ENCODE results near the gene FLVCR2.

The FLVCR2 gene

DNA sequence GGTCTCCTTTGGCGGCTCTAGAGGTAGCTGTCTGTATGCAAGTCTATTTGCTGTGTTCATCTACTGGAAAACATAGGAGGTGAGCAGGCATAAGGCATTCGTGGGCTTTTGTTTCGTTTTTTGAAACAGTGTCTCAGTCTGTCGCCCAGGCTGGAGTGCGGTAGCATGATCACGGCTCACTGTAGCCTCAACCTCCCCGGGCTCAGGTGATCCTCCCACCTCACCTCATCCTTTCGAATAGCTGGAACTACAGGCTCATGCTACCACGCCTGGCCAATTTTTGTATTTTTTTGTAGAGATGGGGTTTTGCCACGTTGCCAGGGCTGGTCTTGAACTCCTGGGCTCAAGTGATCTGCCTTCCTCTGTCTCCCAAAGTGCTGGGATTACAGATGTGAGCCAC is 27.5 kb downstream of the FLVCR2 start:
- Histone ChIP-seq H3K4me3 (ENCODE audit: insufficient read length, low read depth) (no peak overlapping the region), H3K9ac (ENCODE audit: insufficient read length, low read depth) (no peak overlapping the region), H3K36me3 (ENCODE audit: insufficient read depth, insufficient read length, low read length) (no peaks in the 10 kb centered on the region), H3K9me3 (ENCODE audit: insufficient read depth, low read length) (peaks cover 26% of the 10 kb centered on the region), H3K4me1 (ENCODE audit: insufficient read depth, insufficient read length) (no peaks in the 10 kb centered on the region), H3K27me3 (ENCODE audit: insufficient read depth, insufficient read length) (no peaks in the 10 kb centered on the region)
- no peak for TF ChIP-seq SUZ12 (IDR thresholded peaks at IDR 0.05; ENCODE audit: extremely low read depth, insufficient read depth, insufficient read length)
- no peak for TF ChIP-seq ZNF274 (IDR thresholded peaks at IDR 0.05; ENCODE audit: low read depth, low read length)
- DNase-seq (ENCODE audit: low read depth, low spot score): no peak

DNA sequence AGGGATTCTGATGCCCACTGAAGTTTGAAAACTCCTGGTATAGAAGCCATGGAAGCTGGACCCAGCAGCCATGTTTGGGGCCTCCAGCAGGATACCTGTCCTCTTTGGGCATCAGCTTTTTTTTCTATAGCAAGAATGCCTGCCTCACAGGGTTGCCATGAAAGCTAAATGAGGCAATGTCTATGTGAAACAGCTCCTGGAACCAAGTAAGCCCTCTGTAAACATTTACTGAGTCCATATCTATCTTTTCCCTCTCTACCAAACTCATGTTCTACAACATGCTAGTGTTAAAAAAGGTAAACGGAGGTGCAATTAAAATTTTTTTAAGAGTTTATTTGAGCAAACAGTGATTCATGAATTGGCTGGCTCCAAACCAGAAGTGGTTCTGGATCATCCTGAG is 28.6 kb downstream of the FLVCR2 start:
- TF ChIP-seq YY1 (IDR thresholded peaks at IDR 0.05; ENCODE audit: insufficient read depth, insufficient read length) (no peak), ZNF274 (IDR thresholded peaks at IDR 0.05; ENCODE audit: low read depth, low read length) (no peak), SUZ12 (IDR thresholded peaks at IDR 0.05; ENCODE audit: extremely low read depth, insufficient read depth, insufficient read length) (no peak)
- Histone ChIP-seq H3K9ac (ENCODE audit: insufficient read length, low read depth) (no peak overlapping the region), H3K36me3 (ENCODE audit: insufficient read depth, insufficient read length, low read length) (no peaks in the 10 kb centered on the region), H3K27me3 (ENCODE audit: insufficient read depth, insufficient read length) (no peaks in the 10 kb centered on the region), H3K9me3 (ENCODE audit: insufficient read depth, low read length) (peaks cover 26% of the 10 kb centered on the region), H3K4me3 (ENCODE audit: insufficient read length, low read depth) (no peak overlapping the region), H3K4me1 (ENCODE audit: insufficient read depth, insufficient read length) (no peaks in the 10 kb centered on the region)
- no peak for DNase-seq (ENCODE audit: low read depth, low spot score)

DNA sequence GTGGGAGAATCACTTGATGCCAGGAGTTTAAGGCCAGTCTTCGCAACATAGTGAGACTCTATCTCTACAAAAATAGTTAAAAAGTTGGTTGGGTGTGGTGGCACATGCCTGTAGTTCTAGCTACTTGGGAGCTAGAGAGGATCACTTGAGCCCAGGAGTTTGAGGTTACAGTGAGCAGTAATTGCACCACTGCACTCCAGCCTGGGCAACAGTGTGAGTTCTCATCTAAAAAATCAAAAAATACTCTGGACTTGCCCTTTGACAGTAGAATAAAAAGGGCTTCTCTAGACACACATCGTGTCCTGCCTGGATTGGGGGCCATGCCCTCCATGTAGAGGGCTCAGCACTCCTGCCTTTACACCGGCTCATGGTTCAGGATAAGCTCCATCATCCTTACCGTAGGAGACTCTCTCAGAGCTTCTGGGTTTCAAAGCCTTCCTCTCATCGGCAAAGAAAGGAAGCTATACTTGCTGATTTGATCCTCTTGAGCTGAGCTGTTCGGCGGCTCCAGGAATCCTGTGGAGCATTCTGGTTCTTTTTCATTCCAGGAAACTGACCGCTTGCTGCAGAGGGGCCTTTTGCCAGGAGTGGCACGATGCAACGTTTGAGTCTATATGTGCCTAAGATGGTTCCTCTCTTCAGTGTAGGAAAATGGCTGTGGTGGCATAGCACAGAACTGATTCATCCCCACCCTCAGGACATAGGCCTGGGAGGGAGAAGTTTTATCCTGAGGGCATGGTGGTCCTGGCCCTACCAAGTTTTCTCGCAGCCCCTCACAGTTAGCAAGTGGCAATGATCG is 29.6 kb downstream of the FLVCR2 start:
- Histone ChIP-seq H3K4me1 (ENCODE audit: insufficient read depth, insufficient read length) (no peaks in the 10 kb centered on the region), H3K9ac (ENCODE audit: insufficient read length, low read depth) (no peak overlapping the region), H3K36me3 (ENCODE audit: insufficient read depth, insufficient read length, low read length) (no peaks in the 10 kb centered on the region), H3K9me3 (ENCODE audit: insufficient read depth, low read length) (peaks cover 26% of the 10 kb centered on the region), H3K4me3 (ENCODE audit: insufficient read length, low read depth) (no peak overlapping the region), H3K27me3 (ENCODE audit: insufficient read depth, insufficient read length) (no peaks in the 10 kb centered on the region)
- TF ChIP-seq ZNF274 (IDR thresholded peaks at IDR 0.05; ENCODE audit: low read depth, low read length) (peak; percentile 74), YY1 (IDR thresholded peaks at IDR 0.05; ENCODE audit: insufficient read depth, insufficient read length) (no peak), SUZ12 (IDR thresholded peaks at IDR 0.05; ENCODE audit: extremely low read depth, insufficient read depth, insufficient read length) (no peak)
- DNase-seq (ENCODE audit: low read depth, low spot score): no peak

DNA sequence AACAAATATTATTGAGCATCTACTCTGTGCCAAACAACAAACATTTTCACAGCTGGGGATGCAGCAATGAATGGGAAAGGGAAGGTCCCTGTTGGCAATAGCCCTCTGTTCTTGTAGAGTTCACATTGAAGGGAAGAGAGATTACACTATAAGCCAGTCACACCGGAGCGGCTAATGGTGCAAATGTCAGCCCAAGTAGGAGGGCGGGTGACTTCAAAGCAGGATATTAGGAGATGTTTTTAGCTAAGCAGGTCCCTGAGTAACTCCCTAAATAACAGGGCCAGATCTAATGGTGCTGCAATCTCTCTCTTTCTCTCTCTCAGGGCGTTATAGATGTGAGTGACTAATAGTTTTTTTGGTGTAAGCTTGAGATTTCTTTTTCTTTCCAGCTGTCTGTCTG is 30.7 kb downstream of the FLVCR2 start:
- Histone ChIP-seq H3K36me3 (ENCODE audit: insufficient read depth, insufficient read length, low read length) (no peaks in the 10 kb centered on the region), H3K27me3 (ENCODE audit: insufficient read depth, insufficient read length) (no peaks in the 10 kb centered on the region), H3K4me1 (ENCODE audit: insufficient read depth, insufficient read length) (no peaks in the 10 kb centered on the region), H3K9ac (ENCODE audit: insufficient read length, low read depth) (no peak overlapping the region), H3K4me3 (ENCODE audit: insufficient read length, low read depth) (no peak overlapping the region), H3K9me3 (ENCODE audit: insufficient read depth, low read length) (peaks cover 26% of the 10 kb centered on the region)
- DNase-seq (ENCODE audit: low read depth, low spot score): no peak
- TF ChIP-seq SUZ12 (IDR thresholded peaks at IDR 0.05; ENCODE audit: extremely low read depth, insufficient read depth, insufficient read length) (no peak), ZNF274 (IDR thresholded peaks at IDR 0.05; ENCODE audit: low read depth, low read length) (no peak), YY1 (IDR thresholded peaks at IDR 0.05; ENCODE audit: insufficient read depth, insufficient read length) (no peak)

DNA sequence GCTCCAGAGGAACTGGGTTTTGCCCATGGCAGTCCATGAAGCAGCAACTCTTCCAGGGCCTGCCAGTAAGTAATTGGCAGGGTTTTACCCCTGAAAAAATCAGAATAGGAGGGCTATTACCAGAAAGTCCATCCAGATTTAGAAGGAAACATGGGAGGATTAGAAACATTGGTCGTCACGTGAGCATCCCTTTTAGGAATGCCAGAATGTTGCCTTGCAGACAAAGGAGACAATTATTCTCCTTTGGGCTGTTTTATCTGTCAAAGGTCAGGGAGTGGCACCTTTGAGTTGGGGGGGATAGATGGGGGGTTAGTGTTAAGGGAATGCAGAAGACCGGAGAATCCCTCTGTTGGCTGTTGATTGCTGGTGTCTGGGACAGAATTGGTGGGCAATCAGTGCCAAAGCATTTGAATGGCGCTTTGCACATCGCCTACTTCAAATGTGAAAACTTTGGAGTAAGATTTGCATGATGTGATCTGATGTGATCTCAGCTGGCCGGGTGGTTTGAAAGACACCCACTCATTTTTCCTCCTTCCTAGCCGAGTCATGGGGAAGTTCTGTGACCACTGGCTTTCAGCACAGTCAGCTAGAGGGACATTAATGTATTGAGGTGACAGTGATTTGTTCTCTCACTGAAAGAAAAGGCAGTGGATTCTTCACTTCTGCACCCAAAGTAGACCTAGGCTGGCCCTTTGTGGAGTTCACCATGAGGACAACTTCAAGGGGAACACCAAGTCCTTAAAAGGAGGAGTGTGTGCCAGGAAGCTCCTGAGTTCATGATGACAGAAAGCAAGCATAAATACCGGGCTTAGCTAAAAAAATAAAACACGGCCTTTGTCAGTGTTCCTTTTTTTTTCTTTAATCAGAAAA is 31.4 kb downstream of the FLVCR2 start:
- Histone ChIP-seq H3K9ac (ENCODE audit: insufficient read length, low read depth) (no peak overlapping the region), H3K36me3 (ENCODE audit: insufficient read depth, insufficient read length, low read length) (no peaks in the 10 kb centered on the region), H3K27me3 (ENCODE audit: insufficient read depth, insufficient read length) (no peaks in the 10 kb centered on the region), H3K9me3 (ENCODE audit: insufficient read depth, low read length) (peaks cover 26% of the 10 kb centered on the region), H3K4me3 (ENCODE audit: insufficient read length, low read depth) (no peak overlapping the region), H3K4me1 (ENCODE audit: insufficient read depth, insufficient read length) (no peaks in the 10 kb centered on the region)
- no peak for DNase-seq (ENCODE audit: low read depth, low spot score)
- TF ChIP-seq SUZ12 (IDR thresholded peaks at IDR 0.05; ENCODE audit: extremely low read depth, insufficient read depth, insufficient read length) (no peak), ZNF274 (IDR thresholded peaks at IDR 0.05; ENCODE audit: low read depth, low read length) (no peak), YY1 (IDR thresholded peaks at IDR 0.05; ENCODE audit: insufficient read depth, insufficient read length) (no peak)

DNA sequence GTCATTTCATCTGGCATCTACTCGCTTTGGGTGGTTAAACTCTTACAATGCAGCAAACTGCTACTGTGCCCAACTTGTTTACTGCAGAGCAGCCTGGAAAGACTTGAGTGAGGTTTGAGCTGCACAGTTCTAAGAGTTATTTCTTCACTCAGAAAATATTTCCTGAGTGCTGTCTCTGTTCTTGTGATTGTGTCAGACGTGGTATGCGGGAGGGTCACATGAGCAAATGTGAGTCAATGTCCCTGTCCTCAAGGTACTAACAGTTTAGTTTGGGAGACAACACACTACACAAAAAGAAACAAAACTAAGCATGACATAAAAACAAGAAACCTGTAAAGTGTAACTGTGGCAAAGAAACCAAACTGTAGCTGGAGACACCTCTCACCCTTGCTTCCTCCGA is 32.4 kb downstream of the FLVCR2 start:
- no peaks in the 10 kb centered on the region for H3K27me3 ChIP-seq (ENCODE audit: insufficient read depth, insufficient read length)
- no peak for TF ChIP-seq SUZ12 (IDR thresholded peaks at IDR 0.05; ENCODE audit: extremely low read depth, insufficient read depth, insufficient read length)
- peaks cover 26% of the 10 kb centered on the region for H3K9me3 ChIP-seq (ENCODE audit: insufficient read depth, low read length)
- H3K4me3 ChIP-seq (ENCODE audit: insufficient read length, low read depth): no peak overlapping the region
- no peak for DNase-seq (ENCODE audit: low read depth, low spot score)
- no peak overlapping the region for H3K9ac ChIP-seq (ENCODE audit: insufficient read length, low read depth)
- no peaks in the 10 kb centered on the region for H3K4me1 ChIP-seq (ENCODE audit: insufficient read depth, insufficient read length)
- no peaks in the 10 kb centered on the region for H3K36me3 ChIP-seq (ENCODE audit: insufficient read depth, insufficient read length, low read length)

DNA sequence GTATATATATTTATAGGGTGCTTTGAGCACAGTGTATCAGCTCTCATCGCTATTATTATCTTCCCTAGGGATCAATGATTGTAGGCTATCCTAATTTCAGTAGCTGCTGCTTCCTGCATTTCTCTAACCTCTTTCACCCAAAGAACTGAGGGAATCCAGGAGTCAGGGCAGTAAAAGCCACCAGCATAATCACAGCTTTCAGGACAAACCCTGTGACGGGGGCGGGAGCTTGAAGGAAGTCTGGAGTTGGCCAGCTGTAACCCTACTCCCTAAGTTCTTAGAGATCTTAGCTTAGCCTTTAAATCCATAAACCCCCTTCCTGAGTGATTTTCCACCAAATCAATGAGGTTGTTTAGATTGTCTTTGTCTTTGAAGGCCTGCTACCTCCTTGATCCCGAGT is 33.7 kb downstream of the FLVCR2 start:
- Histone ChIP-seq H3K4me3 (ENCODE audit: insufficient read length, low read depth) (no peak overlapping the region), H3K4me1 (ENCODE audit: insufficient read depth, insufficient read length) (no peaks in the 10 kb centered on the region), H3K27me3 (ENCODE audit: insufficient read depth, insufficient read length) (no peaks in the 10 kb centered on the region), H3K36me3 (ENCODE audit: insufficient read depth, insufficient read length, low read length) (no peaks in the 10 kb centered on the region), H3K9me3 (ENCODE audit: insufficient read depth, low read length) (peaks cover 19% of the 10 kb centered on the region), H3K9ac (ENCODE audit: insufficient read length, low read depth) (no peak overlapping the region)
- no peak for DNase-seq (ENCODE audit: low read depth, low spot score)
- no peak for TF ChIP-seq SUZ12 (IDR thresholded peaks at IDR 0.05; ENCODE audit: extremely low read depth, insufficient read depth, insufficient read length)
- TF ChIP-seq ZNF274 (IDR thresholded peaks at IDR 0.05; ENCODE audit: low read depth, low read length): no peak
- no peak for TF ChIP-seq YY1 (IDR thresholded peaks at IDR 0.05; ENCODE audit: insufficient read depth, insufficient read length)

All from NT2/D1 (cell line).